IMR-90 (cell line): ENCODE data around the gene MAML3. TPM values are rescaled to one million over a fixed set of nuclear protein-coding genes. Genes with fewer than 3 reads are reported as not detected.

ENCODE experiments used
- ATAC-seq: fragments of 200-7000 bp; cut with Tn5 transposase; 2 replicates; pipeline ENCODE4 v1.9.1; 2020; ENCODE audit warnings: low read depth, mild to moderate bottlenecking, moderate library complexity
- BruUV-seq: library from RNA; stranded (reverse); fragments of 400-500 nt; replicated peaks from 2 replicates; lab custom pipeline; 2021; lab: Mats Ljungman, UMichigan
- CTCF ChIA-PET: fragments of 300-600 bp; formaldehyde crosslinking; extraction: SDS; loops from one replicate; lab custom pipeline; 2021; ENCODE audit warnings: antibody characterized with exemption; lab: Yijun Ruan, JAX
- POLR2A ChIA-PET: fragments of 300-600 bp; sonication (Branson Sonifier 250); formaldehyde crosslinking; loops from one replicate; lab custom pipeline; 2022; ENCODE audit warnings: antibody characterized with exemption; ENCODE audit not compliant: unreplicated experiment; lab: Charles Lee
- DNase-seq: peaks from one replicate; pipeline ENCODE4 v3.0.0; 2013
- H2AFZ ChIP-seq: replicated peaks from 2 replicates; pipeline ENCODE3; 2013; ENCODE audit warnings: low read length, mild to moderate bottlenecking; ENCODE audit not compliant: poor library complexity
- H2AK5ac ChIP-seq: 2 replicates; pipeline ENCODE4 v1.6.1; 2013; ENCODE audit warnings: low read depth, low read length, inconsistent platforms
- H2AK9ac ChIP-seq: replicated peaks from 2 replicates; pipeline ENCODE3; 2013; ENCODE audit warnings: mild to moderate bottlenecking, low read depth, low read length, moderate library complexity; ENCODE audit not compliant: poor library complexity
- H2BK120ac ChIP-seq: 2 replicates; pipeline ENCODE4 v1.6.1; 2013; ENCODE audit warnings: low read depth, low read length, inconsistent platforms
- H2BK15ac ChIP-seq: 3 replicates; pipeline ENCODE4 v1.6.1; 2013; ENCODE audit warnings: low read depth, low read length, inconsistent platforms
- H2BK20ac ChIP-seq: 2 replicates; pipeline ENCODE4 v1.6.1; 2013; ENCODE audit warnings: low read depth, mild to moderate bottlenecking, inconsistent platforms, low read length, moderate library complexity
- H2BK5ac ChIP-seq: 2 replicates; pipeline ENCODE4 v1.6.1; 2013; ENCODE audit warnings: mild to moderate bottlenecking, low read depth, low read length, inconsistent platforms; ENCODE audit not compliant: poor library complexity, severe bottlenecking
- H3K14ac ChIP-seq: replicated peaks from 2 replicates; pipeline ENCODE4 v1.6.1; 2013; ENCODE audit warnings: low read depth, low read length, inconsistent platforms
- H3K18ac ChIP-seq: 2 replicates; pipeline ENCODE4 v1.6.1; 2013; ENCODE audit warnings: low read depth, low read length, control low read depth
- H3K23ac ChIP-seq: 2 replicates; pipeline ENCODE4 v1.6.1; 2013; ENCODE audit warnings: low read depth, low read length, inconsistent platforms
- H3K27ac ChIP-seq: 2 replicates; pipeline ENCODE4 v1.5.1; 2013; ENCODE audit warnings: mild to moderate bottlenecking, control low read depth, low read length; ENCODE audit not compliant: insufficient read depth
- H3K27me3 ChIP-seq: 2 replicates; pipeline ENCODE4 v1.6.1; 2013; ENCODE audit warnings: low read length; ENCODE audit not compliant: control insufficient read depth, insufficient read depth
- H3K36me3 ChIP-seq: 2 replicates; pipeline ENCODE4 v1.6.1; 2013; ENCODE audit warnings: low read length, mixed read lengths; ENCODE audit not compliant: control insufficient read depth, insufficient read depth
- H3K4ac ChIP-seq: 2 replicates; pipeline ENCODE4 v1.6.1; 2013; ENCODE audit warnings: low read depth, low read length, inconsistent platforms
- H3K4me1 ChIP-seq: 2 replicates; pipeline ENCODE4 v1.6.1; 2013; ENCODE audit warnings: low read length, mixed read lengths; ENCODE audit not compliant: control insufficient read depth, insufficient read depth
- H3K4me2 ChIP-seq: 2 replicates; pipeline ENCODE4 v1.6.1; 2013; ENCODE audit warnings: low read depth, mild to moderate bottlenecking, control low read depth, low read length, moderate library complexity
- H3K4me3 ChIP-seq: 2 replicates; pipeline ENCODE4 v1.5.1; 2013; ENCODE audit warnings: low read depth, mild to moderate bottlenecking, control low read depth, low read length, moderate library complexity; ENCODE audit not compliant: insufficient read depth
- H3K56ac ChIP-seq: 2 replicates; pipeline ENCODE4 v1.6.1; 2013; ENCODE audit warnings: low read length, inconsistent platforms; ENCODE audit not compliant: insufficient read depth; ENCODE audit errors: extremely low read depth
- H3K79me1 ChIP-seq, 2 experiments: 2 replicates each; pipeline ENCODE4 v1.6.1; 2013; ENCODE audit warnings: low read length in 2 of 2, inconsistent platforms in 1 of 2, low read depth in 1 of 2
- H3K9ac ChIP-seq: 2 replicates; pipeline ENCODE4 v1.6.1; 2013; ENCODE audit warnings: low read depth, low read length, control low read depth
- H3K9me1 ChIP-seq: 2 replicates; pipeline ENCODE4 v1.6.1; 2013; ENCODE audit warnings: low read length, inconsistent platforms; ENCODE audit not compliant: insufficient read depth
- H3K9me3 ChIP-seq: 2 replicates; pipeline ENCODE4 v1.6.1; 2013; ENCODE audit warnings: low read length; ENCODE audit not compliant: control insufficient read depth, insufficient read depth
- H4K20me1 ChIP-seq: 2 replicates; pipeline ENCODE4 v1.6.1; 2013; ENCODE audit warnings: low read length, inconsistent platforms; ENCODE audit not compliant: insufficient read depth
- H4K5ac ChIP-seq: 2 replicates; pipeline ENCODE4 v1.6.1; 2013; ENCODE audit warnings: mild to moderate bottlenecking, low read depth, low read length, control low read depth
- H4K8ac ChIP-seq, 2 experiments: 2 replicates each; pipeline ENCODE4 v1.6.1; 2013; ENCODE audit warnings: low read depth in 2 of 2, low read length in 2 of 2, control low read depth in 1 of 2, inconsistent platforms in 1 of 2
- H4K91ac ChIP-seq: 2 replicates; pipeline ENCODE4 v1.6.1; 2013; ENCODE audit warnings: low read depth, low read length, inconsistent platforms; ENCODE audit not compliant: insufficient read depth
- CEBPB ChIP-seq: IDR thresholded peaks from 2 replicates; pipeline ENCODE4 v1.6.1; 2012; ENCODE audit warnings: low read depth, low read length, improper control_type of control experiment
- CTCF ChIP-seq: conservative IDR thresholded peaks from 2 replicates; pipeline ENCODE4 v1.5.1; 2012; ENCODE audit warnings: mild to moderate bottlenecking, low read depth, low read length, improper control_type of control experiment
- MAFK ChIP-seq: IDR thresholded peaks from 2 replicates; pipeline ENCODE4 v1.6.1; 2012; ENCODE audit warnings: low read depth, low read length, improper control_type of control experiment
- NFE2L2 ChIP-seq: fragments of 150-350 bp; IDR thresholded peaks from 2 replicates; pipeline ENCODE4 v1.6.1; 2016; ENCODE audit warnings: low read depth, mild to moderate bottlenecking, low read length
- RAD21 ChIP-seq: IDR thresholded peaks from 2 replicates; pipeline ENCODE4 v1.6.1; 2012; ENCODE audit warnings: low read length, improper control_type of control experiment
- RFX5 ChIP-seq: IDR thresholded peaks from 2 replicates; pipeline ENCODE4 v1.8.0; 2012; ENCODE audit warnings: low read depth, mild to moderate bottlenecking, low read length, moderate library complexity
- WGBS, 2 experiments: methylation state at CpG; one replicate each; pipeline versions ENCODE4 v1.1.5 to v1.1.7; 2013; ENCODE audit warnings: missing lambda C conversion rate in 2 of 2; ENCODE audit not compliant: insufficient read length in 1 of 2; ENCODE audit errors: extremely low coverage in 2 of 2; 5-methylcytosine and 5-hydroxymethylcytosine counted together
- dilution Hi-C: fragments of 300-500 bp; cut with HindIII; formaldehyde crosslinking; loops from one replicate; pipeline ENCODE4 v1.14.3; 2018; ENCODE audit warnings: low sequenced_read_pairs; ENCODE audit not compliant: unreplicated experiment
- in situ Hi-C: fragments of 300-500 bp; cut with MboI; formaldehyde crosslinking; loops from 3 replicates; pipeline ENCODE4 v1.14.3; 2019; ENCODE audit warnings: low sequenced_read_pairs, inconsistent platforms, mixed read lengths
- intact Hi-C: fragments of 100-400 bp; cut with micrococcal nuclease; formaldehyde crosslinking; loops from 2 replicates; pipeline ENCODE4 v1.10.0; 2022
- polyA plus RNA-seq, 3 experiments: library from polyadenylated mRNA; depleted of rRNA; stranded (reverse); fragments of >200 nt; gene quantifications; 2 replicates each; pipeline ENCODE4 v1.2.3, GENCODE V29; 2012; ENCODE audit warnings: low replicate concordance in 1 of 3
- total RNA-seq: library from RNA; depleted of rRNA; stranded (reverse); fragments of >200 nt; gene quantifications from 2 replicates; pipeline ENCODE4 v1.2.3, GENCODE V29; 2012

The MAML3 gene
- total and polyA plus RNA-seq, 2 of the 4 experiments (the other 2 are of a cell fraction) = 0.90 to 1.7 TPM

GRCh38 chr4:140027101-140027500 lies 126.9 kb downstream of the MAML3 start:
- no peak overlapping the region for H3K56ac ChIP-seq
- H2AK5ac ChIP-seq = no peak overlapping the region
- no peak overlapping the region for H3K4me2 ChIP-seq
- DNase-seq (no peak), ATAC-seq (no peak)
- H3K9ac ChIP-seq = no peak overlapping the region
- H3K14ac ChIP-seq = no peak overlapping the region
- no peak overlapping the region for H2BK15ac ChIP-seq
- no peak overlapping the region for H2BK120ac ChIP-seq
- WGBS, 2 experiments = 60% methylated on average over 1 of the region's 5 CpGs; no CpG with 5 or more reads in 1 of the 2 experiments
- intact Hi-C loops = no loop called here
- H3K36me3 ChIP-seq = no peaks in the 10 kb centered on the region
- no peak overlapping the region for H4K8ac ChIP-seq
- no peak overlapping the region for H3K4ac ChIP-seq
- H3K18ac ChIP-seq = no peak overlapping the region
- no peak overlapping the region for H3K4me3 ChIP-seq
- POLR2A ChIA-PET = no interaction called here
- H4K91ac ChIP-seq = no peak overlapping the region
- no peaks in the 10 kb centered on the region for H3K27me3 ChIP-seq
- H3K79me1 ChIP-seq = 0 out of 4 replicates have a peak, but pooled peaks cover 0 to 4% of the 10 kb centered on the region in 2 experiments
- TF ChIP-seq CEBPB = no peak
- no peak for TF ChIP-seq RFX5
- TF ChIP-seq CTCF = no peak
- no peak for TF ChIP-seq NFE2L2
- TF ChIP-seq MAFK = no peak
- no peak for TF ChIP-seq RAD21
- peaks cover 11% of the 10 kb centered on the region for H3K4me1 ChIP-seq
- no peak overlapping the region for H2AFZ ChIP-seq
- H3K9me3 ChIP-seq = no peaks in the 10 kb centered on the region
- H4K20me1 ChIP-seq = no peaks in the 10 kb centered on the region
- dilution Hi-C loops = no loop called here
- BruUV-seq = no TSS peak
- H2BK5ac ChIP-seq = no peak overlapping the region
- H2AK9ac ChIP-seq = no peak overlapping the region
- CTCF ChIA-PET = no interaction called here
- no peak overlapping the region for H3K27ac ChIP-seq
- no peak overlapping the region for H2BK20ac ChIP-seq
- H4K5ac ChIP-seq = no peak overlapping the region
- H3K23ac ChIP-seq = no peak overlapping the region
- in situ Hi-C loops = no loop called here
- no peaks in the 10 kb centered on the region for H3K9me1 ChIP-seq
